Medulla oblongata (tissue), 1 donor: ENCODE data around the gene STRN4.
"Not testable (repeated sequence)": the region's sequence is repeated elsewhere in the genome, so short reads cannot be mapped to it uniquely, and the experiment has no call there.

ENCODE experiments used
- DNase-seq: peaks from one replicate; pipeline ENCODE4 v3.0.0-alpha.2; 2015; ENCODE audit errors: extremely low spot score

Gene STRN4

DNA sequence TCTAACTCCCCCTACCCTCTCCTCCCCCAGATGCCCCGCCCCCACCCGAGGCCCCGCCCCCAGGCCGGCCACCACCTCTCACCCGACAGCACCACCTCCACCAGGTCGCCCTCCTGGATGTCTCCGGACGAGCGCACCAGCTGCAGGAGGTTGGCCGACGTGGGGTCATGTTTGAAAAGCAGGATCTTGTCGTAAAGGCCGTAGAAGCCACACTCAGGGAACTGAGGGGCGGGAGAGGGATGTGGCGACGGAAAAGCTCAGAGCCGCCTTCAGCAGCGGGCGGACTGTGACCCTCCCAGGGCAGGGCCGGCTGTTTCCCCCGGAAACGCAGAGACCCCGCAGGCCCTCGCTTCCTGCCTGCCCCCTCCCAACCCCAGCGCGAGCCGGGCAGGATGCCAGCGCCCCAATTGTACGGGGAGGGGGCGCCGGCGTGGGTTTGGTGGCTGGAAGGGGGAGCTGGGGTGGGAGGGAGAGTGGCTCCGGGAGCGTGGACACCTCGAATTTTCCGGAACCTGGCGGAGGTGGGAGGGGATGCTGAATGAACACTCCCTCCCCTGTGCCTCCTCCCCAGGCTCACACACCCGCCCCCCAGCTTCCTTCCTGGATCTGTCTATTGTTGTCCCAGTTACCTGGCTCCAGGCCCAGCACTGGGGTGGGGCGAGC is 32.3 kb downstream of the STRN4 start:
- peak; percentile 77 for DNase-seq

DNA sequence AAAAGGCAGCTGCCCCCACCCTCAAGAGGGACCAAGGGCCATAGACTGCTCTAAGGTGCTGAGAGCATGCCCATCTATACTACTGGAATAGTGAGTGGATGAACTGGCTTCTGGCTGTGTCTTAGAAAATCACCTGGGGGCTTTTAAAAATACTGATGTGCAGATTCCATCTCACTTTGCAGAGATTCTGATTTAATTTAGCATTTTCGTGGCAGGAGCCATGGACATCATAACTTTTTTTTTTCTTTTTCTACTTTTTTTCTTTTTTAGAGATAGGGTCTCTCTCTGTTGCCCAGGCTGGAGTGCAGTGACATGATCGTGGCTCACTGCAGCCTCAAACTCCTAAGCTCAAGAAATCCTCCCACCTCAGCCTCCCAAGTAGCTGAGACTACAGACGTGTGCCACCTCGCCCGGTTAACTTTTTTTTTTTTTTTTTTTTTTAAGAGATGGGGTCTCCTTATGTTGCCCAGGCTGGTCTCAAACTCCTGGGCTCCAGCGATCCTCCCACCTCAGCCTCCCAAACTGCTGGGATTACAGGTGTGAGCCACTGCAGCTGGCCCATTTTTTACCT is 33.4 kb downstream of the STRN4 start:
- not testable (repeated sequence) for DNase-seq

DNA sequence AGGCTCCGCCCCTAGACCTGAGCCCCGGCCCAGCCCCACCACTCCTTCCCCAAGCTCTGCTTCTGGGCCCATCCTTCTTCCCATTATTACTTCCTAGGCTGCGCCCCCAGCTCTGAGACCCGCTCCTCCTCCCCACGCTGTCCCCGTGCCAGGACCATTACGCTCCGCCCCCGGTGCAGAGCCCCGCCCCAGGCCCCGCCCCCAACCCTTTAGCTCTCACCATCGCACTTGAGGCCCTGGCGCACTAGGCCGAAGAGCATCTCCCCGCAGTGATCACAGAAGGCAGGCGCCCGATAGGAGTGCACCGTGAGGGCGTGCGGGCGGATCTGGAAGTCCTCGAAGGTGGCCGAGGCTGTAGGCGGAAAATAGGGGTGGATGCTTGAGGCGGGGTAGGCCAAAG is 35.6 kb downstream of the STRN4 start:
- no peak for DNase-seq

DNA sequence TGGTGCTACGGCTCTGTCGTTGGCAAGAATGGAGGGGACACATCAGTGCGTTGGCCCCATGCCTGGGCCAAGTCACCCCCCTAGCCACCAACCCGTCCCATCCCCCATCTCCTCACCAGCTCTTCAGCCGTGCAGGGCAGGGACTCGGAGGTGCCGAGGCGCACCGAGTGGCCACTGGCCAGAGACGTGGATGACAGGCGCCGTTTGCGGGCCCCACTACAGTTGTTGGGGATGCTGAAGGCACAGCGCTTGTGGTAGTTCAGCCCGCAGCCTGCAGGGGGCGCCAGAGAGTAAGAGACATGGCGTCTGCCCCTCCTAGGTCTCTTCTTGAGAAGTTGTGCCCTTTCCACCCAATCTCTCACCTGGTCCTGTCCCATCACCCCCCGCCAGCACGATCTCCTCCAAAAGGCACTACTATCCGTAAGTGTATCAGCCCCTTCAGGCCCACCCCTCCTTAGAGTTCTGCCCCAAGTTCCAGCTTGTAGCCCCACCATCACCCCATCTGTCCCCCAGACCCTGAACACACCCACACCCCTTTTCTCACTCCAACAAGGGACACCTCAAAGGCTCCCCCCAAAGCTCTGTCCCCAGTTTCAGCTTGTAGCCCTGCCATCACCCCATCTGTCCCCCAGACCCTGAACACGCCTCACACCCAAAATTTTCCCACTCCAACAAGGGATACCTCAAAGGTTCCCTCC is 41.7 kb downstream of the STRN4 start:
- DNase-seq = peak; percentile 48

DNA sequence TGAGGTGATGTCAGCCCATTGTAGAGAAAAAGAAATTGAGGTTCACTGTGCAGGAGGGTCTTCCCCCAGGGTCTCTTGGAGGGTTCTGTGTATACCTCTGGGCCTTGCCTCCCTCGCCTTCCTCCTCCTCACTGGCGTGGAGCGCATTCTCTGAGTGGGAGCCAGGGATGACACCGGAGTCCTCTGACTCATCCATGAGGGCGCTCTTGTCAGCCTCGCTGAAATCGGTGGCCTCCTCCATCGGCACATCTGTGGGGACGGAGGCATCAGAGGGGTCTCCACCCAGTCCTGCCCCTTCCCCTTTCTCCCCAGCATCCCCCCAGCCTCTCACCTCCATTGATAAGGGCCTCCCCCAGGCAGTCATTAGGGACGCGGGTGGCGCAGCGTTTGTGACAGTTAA is 45.5 kb downstream of the STRN4 start:
- DNase-seq = no peak

DNA sequence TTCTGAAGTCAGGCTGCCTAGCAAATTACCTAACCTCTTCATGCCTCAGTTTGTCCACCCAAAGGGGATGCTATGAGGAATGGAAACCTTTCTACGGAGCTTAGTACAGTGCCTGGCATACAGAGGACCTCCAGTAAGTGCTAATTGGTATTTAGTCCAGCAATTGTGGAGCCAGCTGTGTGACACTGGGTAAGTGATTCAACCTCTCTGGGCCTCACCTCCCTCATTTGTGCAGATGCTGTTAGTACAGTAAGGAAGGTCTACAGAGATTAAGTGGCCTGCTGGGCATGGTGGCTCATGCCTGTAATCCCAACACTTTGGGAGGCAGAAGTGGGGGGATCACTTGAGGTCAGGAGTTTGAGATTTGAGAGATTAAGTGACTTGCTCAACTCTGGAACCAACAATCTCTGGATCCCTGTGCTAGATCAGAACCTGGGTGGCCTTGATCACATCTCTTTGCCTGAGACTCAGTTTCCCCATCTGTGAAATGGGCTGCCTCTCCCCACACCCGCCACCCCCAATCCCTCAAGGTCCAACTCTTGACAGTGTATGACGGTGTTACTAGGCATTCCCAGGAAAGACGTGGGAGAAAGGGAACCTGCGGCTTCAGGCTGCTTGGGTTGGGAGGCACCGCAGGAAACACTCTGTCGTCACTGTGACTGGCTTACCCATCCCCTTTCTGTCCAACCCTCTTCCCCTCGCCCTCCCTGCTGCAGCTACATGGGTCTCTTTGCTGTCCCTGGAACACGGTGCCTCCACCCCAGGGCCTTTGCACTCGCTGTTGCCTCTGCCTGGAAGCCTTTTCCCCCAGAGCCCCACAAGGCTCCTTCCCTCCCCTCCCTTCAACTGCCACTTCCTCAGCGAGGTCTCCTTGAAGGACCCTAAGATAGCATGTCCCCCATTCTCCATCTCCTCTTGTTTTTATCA is 47.6 kb downstream of the STRN4 start:
- no peak for DNase-seq

DNA sequence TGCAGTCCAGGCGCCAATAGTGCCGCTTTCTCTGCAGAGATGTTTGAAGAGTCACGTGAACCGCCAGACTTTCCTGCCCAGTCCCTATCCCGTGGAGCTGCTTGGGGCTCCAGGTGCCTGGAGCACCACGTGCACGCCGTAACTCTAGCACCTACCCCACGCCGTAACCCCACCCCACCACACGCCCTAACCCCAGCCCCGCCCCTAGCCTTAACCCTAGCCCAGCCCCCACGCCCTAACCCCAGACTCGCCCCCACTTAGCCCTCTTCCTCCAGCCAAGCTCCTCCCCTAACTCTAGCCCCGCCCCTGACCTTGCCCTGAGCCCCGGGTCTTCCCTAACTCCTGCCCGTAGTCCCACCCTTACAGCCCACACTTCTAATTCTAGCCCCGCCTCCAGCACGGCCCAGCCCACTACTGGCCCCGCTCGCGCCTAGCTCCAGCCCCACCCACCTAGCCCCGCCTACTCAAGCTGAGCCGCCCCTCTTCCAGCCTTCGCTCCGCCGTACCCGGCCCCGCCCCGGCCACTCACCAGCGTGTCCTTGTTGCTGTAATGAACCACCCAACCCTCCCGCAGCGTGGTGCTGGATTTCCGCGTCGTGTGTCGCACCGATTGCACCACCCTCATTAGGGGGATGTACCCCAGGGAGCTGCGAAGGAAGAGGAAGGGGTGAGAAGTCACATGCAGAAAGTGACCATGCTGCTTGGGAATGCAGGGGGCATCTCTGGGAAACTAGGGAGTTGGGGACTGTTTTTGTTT is 48.9 kb downstream of the STRN4 start:
- DNase-seq = peak; percentile 18

DNA sequence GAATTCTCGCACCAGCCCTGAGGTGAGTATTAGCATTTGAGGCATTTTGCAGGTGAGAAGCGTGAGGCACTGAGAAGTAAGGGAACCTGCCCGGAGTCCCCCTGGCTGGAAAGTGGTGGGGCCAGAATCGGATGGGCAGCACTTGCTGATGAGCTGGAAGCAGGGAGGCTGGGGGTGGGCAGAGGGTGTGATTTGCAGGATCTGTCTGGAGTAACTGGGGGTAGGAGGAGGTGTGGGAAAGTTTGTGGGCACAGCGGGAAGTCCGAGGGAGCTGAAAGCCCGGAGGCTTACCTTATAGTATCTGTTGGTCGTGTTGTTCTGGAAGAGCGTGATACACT is 49.4 kb downstream of the STRN4 start:
- no peak for DNase-seq

DNA sequence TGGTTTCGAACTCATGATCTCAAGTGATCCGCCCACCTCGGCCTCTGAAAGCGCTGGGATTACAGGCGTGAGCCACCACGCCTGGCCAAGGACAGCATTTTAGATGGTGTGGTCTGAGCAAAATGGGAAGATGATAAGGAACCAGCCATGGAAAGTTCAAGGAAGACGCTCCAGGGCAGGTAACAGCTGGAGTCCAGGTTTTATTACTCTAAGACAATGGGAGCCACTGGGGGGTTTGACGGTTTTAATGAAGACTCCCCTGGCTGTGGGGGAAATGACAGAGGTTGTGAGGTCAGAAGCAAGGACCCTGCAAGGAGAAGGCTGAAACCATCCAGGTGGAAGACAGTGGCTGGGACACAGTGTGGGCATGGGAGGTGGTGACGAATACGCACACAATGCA is 50.2 kb downstream of the STRN4 start:
- DNase-seq = no peak

DNA sequence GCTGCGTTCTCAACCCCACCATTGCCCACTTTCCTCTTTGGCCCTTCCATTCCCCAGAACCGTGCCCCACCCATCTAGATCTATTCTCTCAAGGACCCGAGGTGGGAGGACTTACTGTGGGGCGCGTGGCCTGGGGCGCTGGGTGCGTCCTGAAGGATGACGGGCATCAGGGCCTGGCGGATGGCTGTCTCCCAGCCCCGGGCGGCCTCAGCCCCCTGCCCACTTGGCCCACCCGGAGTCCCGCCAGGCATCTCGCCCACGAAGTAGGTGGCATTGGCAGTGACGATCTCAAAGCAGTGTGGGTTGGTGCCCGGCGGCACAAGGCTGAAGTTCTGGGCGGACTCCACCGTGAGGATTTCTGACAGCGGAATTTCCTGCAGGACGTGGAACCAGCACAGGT is 52.5 kb downstream of the STRN4 start:
- DNase-seq = no peak

DNA sequence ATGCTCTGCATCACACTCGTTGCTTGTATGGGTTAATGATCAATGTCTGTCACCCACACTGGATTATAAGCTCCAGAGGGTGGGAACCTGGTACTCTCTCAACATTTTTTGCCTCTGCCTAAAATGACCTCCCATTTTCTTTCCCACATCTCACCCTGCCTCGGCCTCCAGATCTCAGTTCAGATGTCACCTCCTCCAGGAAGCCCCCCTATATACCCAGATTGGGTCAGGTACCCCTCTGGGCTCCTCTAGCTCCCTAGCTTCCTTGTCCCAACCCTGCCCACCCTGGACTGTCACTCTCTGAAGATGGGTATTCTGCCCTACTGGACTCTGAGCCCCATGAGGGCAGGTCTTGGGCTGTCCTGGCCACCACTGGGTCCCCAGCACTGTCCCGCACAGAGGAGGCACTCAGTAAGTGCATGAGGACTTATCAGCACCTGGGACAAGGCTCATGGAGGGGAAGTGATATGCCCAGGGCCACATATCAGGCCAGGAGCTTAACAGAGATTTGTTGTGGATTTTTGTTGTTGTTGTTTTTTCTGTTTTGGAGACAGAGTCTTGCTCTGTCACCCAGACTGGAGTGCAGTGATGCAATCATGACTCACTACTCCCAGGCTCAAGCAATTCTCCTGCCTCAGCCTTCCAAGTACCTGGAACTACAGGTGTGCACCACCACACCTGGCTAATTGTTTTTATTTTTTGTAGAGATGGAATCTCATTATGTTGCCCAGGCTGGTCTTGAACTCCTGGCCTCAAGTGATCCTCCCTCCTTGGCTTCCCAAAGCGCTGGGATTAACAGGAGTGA is 53.1 kb downstream of the STRN4 start:
- DNase-seq = no peak

DNA sequence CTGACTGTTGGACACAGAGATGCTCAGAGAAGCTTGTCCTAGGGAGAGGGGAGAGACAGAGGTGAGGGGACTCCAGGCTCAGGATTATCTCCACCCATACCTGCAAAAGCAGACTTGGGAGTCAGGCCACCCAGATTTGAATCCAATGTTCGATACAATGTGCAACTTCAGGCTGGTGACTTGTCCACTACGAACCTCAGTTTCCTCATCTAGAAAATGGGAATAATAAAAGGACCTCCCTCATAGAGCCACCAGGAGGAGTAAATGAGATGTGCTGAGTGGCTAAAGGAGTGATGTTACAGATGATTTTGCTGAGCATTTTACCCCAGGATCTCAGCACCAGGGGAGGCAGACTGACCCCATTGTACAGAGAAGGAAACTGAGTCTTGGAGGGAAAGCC is 54.3 kb downstream of the STRN4 start:
- DNase-seq = no peak

DNA sequence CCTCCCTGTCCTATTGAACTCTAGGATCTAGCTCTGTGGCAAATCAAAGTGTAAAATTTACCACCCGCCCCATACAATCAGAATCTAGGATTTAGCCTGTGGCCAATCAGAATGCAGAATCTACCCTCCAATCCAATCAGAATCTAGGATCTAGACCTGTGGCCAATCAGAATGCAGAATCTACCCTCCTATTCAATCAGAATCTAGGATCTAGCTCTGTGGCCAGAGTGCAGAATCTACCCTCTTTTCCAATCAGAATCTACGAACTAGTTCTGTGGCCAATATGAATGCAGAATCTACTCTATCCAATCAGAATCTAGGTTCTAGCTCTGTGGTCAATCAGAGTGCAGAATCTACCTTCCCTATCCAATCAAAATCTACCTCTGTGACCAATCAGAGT is 55.1 kb downstream of the STRN4 start:
- DNase-seq = no peak

DNA sequence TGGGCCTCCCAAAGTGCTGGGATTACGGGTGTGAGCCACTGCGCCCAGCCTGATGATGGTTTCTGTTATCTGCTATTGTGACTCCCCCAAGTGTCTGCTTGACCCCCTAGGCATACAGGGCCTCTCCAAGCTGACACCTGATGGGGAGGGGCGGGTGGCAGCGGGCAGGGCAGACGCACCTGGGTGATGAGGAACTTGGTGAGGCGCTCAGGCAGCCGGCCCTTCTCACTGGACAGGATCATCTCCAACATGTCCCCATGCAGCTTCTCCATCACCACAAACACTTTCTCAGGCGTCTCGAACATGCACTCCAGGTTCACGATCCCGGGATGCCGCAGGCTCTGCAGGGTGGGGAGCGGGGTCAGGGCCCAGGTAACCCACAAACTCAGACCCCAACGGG is 56.9 kb downstream of the STRN4 start:
- no peak for DNase-seq

DNA sequence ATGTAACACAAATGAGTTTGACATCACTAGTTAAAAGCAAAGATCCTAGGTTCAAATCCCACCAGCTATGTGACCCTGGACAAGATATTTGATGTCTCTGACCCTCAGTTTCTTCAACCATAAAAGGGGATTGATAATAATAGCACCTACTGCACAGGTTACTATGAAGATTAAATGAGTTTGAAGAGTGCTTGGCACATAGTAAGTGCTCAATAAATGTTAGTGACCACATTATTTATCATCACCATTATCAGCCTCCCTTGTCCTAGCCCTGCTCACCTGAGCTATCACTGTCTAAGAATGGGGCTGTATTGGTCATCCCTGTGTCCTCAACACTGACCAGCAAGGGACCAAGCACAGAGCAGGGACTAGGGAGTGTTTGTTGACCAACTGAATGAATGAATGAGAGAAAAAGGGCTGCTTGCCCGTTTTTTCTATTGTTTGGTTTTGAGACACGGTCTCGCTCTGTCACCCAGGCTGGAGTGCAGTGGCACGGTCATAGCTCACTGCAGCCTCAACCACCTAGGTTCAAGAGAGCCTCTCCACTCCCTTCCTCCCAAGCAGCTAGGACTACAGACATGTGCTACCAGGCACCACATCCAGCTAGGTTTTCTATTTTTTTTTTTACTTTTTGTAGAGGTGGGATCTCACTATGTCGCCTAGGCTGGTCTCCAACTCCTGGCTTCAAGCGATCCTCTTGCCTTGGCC is 58.7 kb downstream of the STRN4 start:
- no peak for DNase-seq

DNA sequence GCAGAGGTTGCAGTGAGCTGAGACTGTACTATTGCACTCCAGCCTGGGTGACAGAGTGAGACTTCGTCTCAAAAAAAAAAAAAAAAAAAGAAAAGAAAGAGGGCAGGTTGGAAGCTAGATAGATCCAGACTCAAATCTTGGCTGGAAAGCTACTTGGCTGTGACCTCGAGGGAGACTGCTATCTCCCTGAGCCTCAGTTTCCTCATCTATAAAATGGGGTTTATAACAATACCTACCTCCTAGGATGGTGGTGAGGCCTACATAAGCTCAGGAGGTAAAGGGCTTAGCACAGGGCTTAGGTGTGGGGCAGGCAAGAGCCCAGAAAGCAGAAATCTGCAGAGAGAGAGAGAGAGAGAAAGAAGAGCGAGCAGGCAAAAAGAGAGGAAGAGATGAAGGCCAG is 61.1 kb downstream of the STRN4 start:
- DNase-seq = no peak

DNA sequence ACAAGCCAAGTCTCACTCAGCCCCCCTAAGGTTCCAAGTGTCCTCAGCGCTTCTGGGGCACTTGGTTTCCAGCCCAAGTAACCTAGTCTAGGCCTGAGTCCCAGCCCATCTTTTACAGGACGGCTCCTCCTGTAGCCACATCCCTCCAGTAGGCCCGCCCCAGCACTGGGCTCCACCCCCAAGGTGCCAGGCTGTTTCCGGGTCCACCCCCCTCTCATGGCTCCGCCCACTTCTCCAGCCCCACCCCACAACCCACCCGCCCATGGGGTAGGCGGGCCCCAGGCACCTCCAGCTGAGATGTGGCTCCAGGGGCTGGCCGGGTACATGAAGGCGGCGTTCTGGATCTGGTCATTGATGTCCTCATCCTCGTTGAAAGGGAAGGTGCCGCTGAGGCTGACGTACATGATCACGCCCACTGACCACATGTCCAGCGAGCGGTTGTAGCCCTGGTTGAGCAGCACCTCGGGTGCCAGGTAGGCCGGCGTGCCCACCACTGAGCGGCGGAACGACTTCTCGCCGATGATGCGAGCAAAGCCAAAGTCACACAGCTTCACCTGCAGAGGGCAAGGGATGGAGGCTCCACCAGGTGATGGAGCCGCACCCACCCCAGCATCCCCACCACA is 68.0 kb downstream of the STRN4 start:
- DNase-seq = no peak

DNA sequence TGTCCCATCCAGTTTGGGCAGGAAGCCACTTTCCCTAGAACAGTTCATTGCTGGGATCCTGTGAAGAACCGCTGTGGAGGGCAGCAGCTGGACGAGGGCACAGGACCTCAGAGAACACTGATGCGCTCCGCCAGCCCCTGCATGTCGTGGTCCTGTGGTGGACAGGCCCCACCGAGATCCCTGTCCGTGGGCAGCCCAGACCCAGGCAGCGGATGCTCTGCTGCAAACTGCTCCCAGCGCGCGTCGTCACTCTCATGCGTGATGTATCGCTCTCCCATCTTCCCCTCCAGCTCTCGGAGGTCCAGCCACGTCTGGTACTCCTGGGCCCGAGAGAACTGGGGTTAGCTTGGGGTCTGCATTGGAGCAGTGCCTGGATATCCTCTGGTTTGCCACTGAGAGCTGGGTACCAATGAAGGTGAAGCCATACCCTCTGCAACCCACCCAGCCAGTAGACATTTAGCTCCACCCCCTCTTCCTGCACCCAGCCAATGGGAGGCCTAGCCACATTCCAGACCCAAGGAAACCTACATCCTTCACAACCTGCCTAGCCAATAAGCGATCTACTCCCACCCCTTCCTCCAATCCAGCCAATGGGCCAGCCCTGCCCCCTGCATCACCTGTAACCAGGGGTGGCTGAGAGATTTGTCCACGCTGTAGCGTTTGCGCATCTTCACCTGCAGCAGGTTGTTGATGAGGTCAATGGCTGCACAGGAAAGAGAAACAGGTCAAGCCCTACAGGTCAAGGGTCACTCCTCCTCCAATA is 71.7 kb downstream of the STRN4 start:
- no peak for DNase-seq

DNA sequence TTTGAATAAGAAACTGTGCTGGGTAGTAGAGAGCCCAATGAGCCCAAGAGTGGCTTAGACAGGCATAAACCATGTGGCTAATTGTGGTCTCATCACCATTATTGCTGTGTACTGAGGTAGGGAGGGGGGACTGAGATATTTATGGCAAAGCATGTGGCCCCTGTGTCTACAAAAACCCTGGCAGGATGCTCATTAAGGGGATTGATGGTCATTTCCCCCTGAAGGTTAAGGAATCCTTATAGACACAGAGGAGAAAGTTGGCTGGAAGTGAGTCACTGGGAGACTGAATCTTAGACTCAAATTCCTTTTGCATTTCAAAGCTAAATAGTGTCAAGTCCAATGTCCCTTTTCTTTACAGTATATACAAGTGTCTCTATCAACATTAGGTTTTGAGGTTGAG is 75.4 kb downstream of the STRN4 start:
- no peak for DNase-seq
